ENCODE measurements around the gene B4GALNT4.

GRCh38 chr11:403761-404431 is 34.6 kb downstream of the B4GALNT4 start:
- TF ChIP-seq POLR2A (IDR thresholded peaks at IDR 0.05) (no peak), CTCF (IDR thresholded peaks at IDR 0.05) (no peak)
